Left lung (tissue), 10 donors: ENCODE data around the gene DMPK. TPM values are rescaled to one million over a fixed set of nuclear protein-coding genes. Genes with fewer than 3 reads are reported as not detected.
"Not testable (repeated sequence)": the region's sequence is repeated elsewhere in the genome, so short reads cannot be mapped to it uniquely, and the experiment has no call there.

ENCODE experiments used
- ATAC-seq: fragments of 200-7000 bp; cut with Tn5 transposase; one replicate; pipeline ENCODE4 v1.9.1; 2020; ENCODE audit warnings: moderate library complexity
- DNase-seq, 4 donors: peaks; one replicate each; pipeline ENCODE4 v3.0.0-alpha.2; 2013 to 2020
- H3K27ac ChIP-seq, 2 donors: fragments of 200-600 bp; sonication (generic) in 1 of 2; one replicate each; pipeline versions ENCODE4 v1.5.0 to v1.8.0; 2020 to 2021
- H3K27me3 ChIP-seq, 2 donors: fragments of 200-600 bp; sonication (generic) in 1 of 2; one replicate each; pipeline versions ENCODE4 v1.5.0 to v1.8.0; 2020 to 2021
- H3K36me3 ChIP-seq, 2 donors: fragments of 200-600 bp; sonication (generic) in 1 of 2; one replicate each; pipeline versions ENCODE4 v1.5.0 to v1.8.0; 2020 to 2021
- H3K4me1 ChIP-seq, 2 donors: fragments of 200-600 bp; one replicate each; pipeline ENCODE4 v1.8.0; 2021
- H3K4me3 ChIP-seq, 2 donors: fragments of 200-600 bp; sonication (generic) in 1 of 2; one replicate each; pipeline versions ENCODE4 v1.5.0 to v1.8.0; 2020 to 2021; ENCODE audit warnings: mild to moderate bottlenecking in 1 of 2
- H3K9me3 ChIP-seq, 2 donors: fragments of 200-600 bp; sonication (generic) in 1 of 2; one replicate each; pipeline versions ENCODE4 v1.5.0 to v1.8.0; 2020 to 2021
- CTCF ChIP-seq, 2 donors: fragments of 200-600 bp; sonication (generic) in 1 of 2; IDR thresholded peaks; one replicate each; pipeline versions ENCODE4 v1.5.0 to v1.8.0; 2021; ENCODE audit warnings: antibody characterized with exemption in 2 of 2
- intact Hi-C, 2 donors: fragments of 100-400 bp; cut with DNase I; formaldehyde crosslinking; loops; one replicate each; pipeline versions ENCODE4 v1.11.2 to v1.14.2; 2022
- polyA plus RNA-seq, 6 donors: library from polyadenylated mRNA; unstranded; fragments of 120-200 nt; gene quantifications; one replicate each; pipeline ENCODE4 v1.2.1, GENCODE V29; 2013; ENCODE audit not compliant: insufficient read length in 6 of 6
- total RNA-seq, 2 donors: library from RNA; stranded (reverse); fragmentation: NEBNext Ultra II Directional; extraction: Animal tissue kit (Norgen Biotek cat#: 25700); gene quantifications; one replicate each; pipeline ENCODE4 v1.2.1, GENCODE V29; 2021
- donor health status: DM: no; HTN: yes; CAD: no.
- donor health status: DM: no; HTN: no; CAD: no.

Gene DMPK
- total and polyA plus RNA-seq, 8 donors, result 44.6 to 81.7 (median 58.6) TPM

- Histone ChIP-seq H3K9me3 (no peaks in the 10 kb centered on the region), H3K27me3 (no peaks in the 10 kb centered on the region), H3K4me1 (peaks cover 0 to 34% of the 10 kb centered on the region in 2 donors), H3K27ac (peak overlapping the region in 1 of 2 donors; percentile 45), H3K36me3 (no peaks in the 10 kb centered on the region), H3K4me3 (peak overlapping the region; percentile 75 to 78)
- intact Hi-C loops, result no loop called here
- no peak for TF ChIP-seq CTCF (IDR thresholded peaks at IDR 0.05)
- ATAC-seq (peak; percentile 8), DNase-seq (no peak)
Measured at GRCh38 chr19:45729800-45730290, 52.4 kb downstream of the DMPK start.

DNA sequence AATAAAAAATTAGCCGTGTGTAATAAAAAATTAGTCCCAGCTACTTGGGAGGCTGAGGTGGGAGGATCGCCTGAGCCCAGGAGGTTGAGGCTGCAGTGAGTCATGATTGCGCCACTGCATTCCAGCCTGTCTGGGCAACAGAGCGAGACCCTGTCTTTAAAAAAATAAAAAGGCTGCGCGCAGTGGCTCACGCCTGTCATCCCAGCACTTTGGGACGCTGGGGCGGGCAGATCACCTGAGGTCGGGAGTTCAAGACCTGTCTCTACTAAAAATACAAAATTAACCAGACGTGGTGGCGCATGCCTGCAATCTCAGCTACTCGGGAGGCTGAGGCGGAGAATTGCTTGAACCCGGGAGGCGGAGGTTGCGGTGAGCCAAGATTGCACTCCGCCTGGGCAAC is 53.6 kb downstream of the DMPK start:
- DNase-seq, intact Hi-C loops, H3K9me3 ChIP-seq, H3K27me3 ChIP-seq, H3K4me3 ChIP-seq, H3K36me3 ChIP-seq, ATAC-seq, H3K27ac ChIP-seq: not testable (repeated sequence)
- H3K4me1 ChIP-seq, result peaks cover 0 to 34% of the 10 kb centered on the region in 2 donors

GRCh38 chr19:45720065-45720464 is 62.2 kb downstream of the DMPK start:
- ATAC-seq, H3K27me3 ChIP-seq, H3K27ac ChIP-seq, DNase-seq, intact Hi-C loops, H3K4me3 ChIP-seq, H3K9me3 ChIP-seq: not testable (repeated sequence)
- Histone ChIP-seq H3K36me3 (peaks cover 0 to 24% of the 10 kb centered on the region in 2 donors), H3K4me1 (peaks cover 6 to 42% of the 10 kb centered on the region in 2 donors)

Other genes with a start within 250 kb of the DMPK start
- 10 to 100 TPM; 14.9 to 17.9 TPM for gene OPA3, start 197.7 kb downstream of the DMPK start, total RNA-seq
- 1 to 10 TPM; 4.8 to 9.4 (median 7.0) TPM for gene OPA3, start 197.7 kb downstream of the DMPK start, polyA plus RNA-seq
- 1 to 10 TPM; 4.5 to 9.5 TPM for gene GPR4, start 180.3 kb downstream of the DMPK start, total RNA-seq
- 1 to 10 TPM; 2.4 to 5.6 (median 4.0) TPM for gene GPR4, start 180.3 kb downstream of the DMPK start, polyA plus RNA-seq
- gene EML2, start 143.1 kb downstream of the DMPK start, total RNA-seq, result 10 to 100 TPM; 54.2 to 76.4 TPM
- gene EML2, start 143.1 kb downstream of the DMPK start, polyA plus RNA-seq, result 10 to 100 TPM; 21.8 to 31.7 (median 27.2) TPM
- 1 to 10 TPM; 5.4 to 5.7 TPM for gene GIPR, start 114.3 kb downstream of the DMPK start, total RNA-seq
- gene GIPR, start 114.3 kb downstream of the DMPK start, polyA plus RNA-seq, result 1 to 10 TPM; 2.8 to 9.7 (median 4.9) TPM
- gene SNRPD2, start 90.5 kb downstream of the DMPK start, total RNA-seq, result 100 to 1,000 TPM; 276 to 306 TPM
- gene SNRPD2, start 90.5 kb downstream of the DMPK start, polyA plus RNA-seq, result 100 to 1,000 TPM; 311 to 392 (median 345) TPM
- gene QPCTL, start 89.8 kb downstream of the DMPK start, total RNA-seq, result 1 to 10 TPM; 7.7 to 8.7 TPM
- gene QPCTL, start 89.8 kb downstream of the DMPK start, polyA plus RNA-seq, result 10 to 100 TPM in 3 of 6 donors, 1 to 10 TPM in 3; 7.8 to 13.3 (median 10.2) TPM
- 10 to 100 TPM; 16.6 to 18.4 TPM for gene FBXO46, start 51.6 kb downstream of the DMPK start, total RNA-seq
- gene FBXO46, start 51.6 kb downstream of the DMPK start, polyA plus RNA-seq, result 10 to 100 TPM; 12.6 to 19.2 (median 16.8) TPM
- gene MEIOSIN, start 49.1 kb downstream of the DMPK start, total RNA-seq, result not detected
- not detected for gene MEIOSIN, start 49.1 kb downstream of the DMPK start, polyA plus RNA-seq
- 10 to 100 TPM; 14.0 to 21.7 TPM for gene SIX5, start 13.2 kb downstream of the DMPK start, total RNA-seq
- 10 to 100 TPM; 11.5 to 25.0 (median 20.5) TPM for gene SIX5, start 13.2 kb downstream of the DMPK start, polyA plus RNA-seq
- gene DMWD, start 10.4 kb upstream of the DMPK start, total RNA-seq, result 10 to 100 TPM; 49.0 to 49.3 TPM
- gene DMWD, start 10.4 kb upstream of the DMPK start, polyA plus RNA-seq, result 10 to 100 TPM; 29.6 to 51.4 (median 33.2) TPM
- gene RSPH6A, start 32.8 kb upstream of the DMPK start, total RNA-seq, result under 1 TPM in 1 of 2 donors, not detected in 1; 0.13 TPM
- under 1 TPM in 1 of 6 donors, not detected in 5; 0.09 TPM for gene RSPH6A, start 32.8 kb upstream of the DMPK start, polyA plus RNA-seq
- gene SYMPK, start 80.7 kb upstream of the DMPK start, total RNA-seq, result 10 to 100 TPM; 69.0 to 69.3 TPM
- gene SYMPK, start 80.7 kb upstream of the DMPK start, polyA plus RNA-seq, result 10 to 100 TPM; 65.6 to 77.6 (median 68.7) TPM
- gene FOXA3, start 81.8 kb upstream of the DMPK start, total RNA-seq, result 1 to 10 TPM in 1 of 2 donors, under 1 TPM in 1; 0.45 to 1.6 TPM
- 1 to 10 TPM; 1.1 to 3.1 (median 1.6) TPM for gene FOXA3, start 81.8 kb upstream of the DMPK start, polyA plus RNA-seq
- gene IRF2BP1, start 103.7 kb upstream of the DMPK start, total RNA-seq, result 10 to 100 TPM; 18.0 to 20.3 TPM
- gene IRF2BP1, start 103.7 kb upstream of the DMPK start, polyA plus RNA-seq, result 10 to 100 TPM; 13.7 to 24.7 (median 19.5) TPM
- 1 to 10 TPM; 7.2 to 8.7 TPM for gene MYPOP, start 120.1 kb upstream of the DMPK start, total RNA-seq
- gene MYPOP, start 120.1 kb upstream of the DMPK start, polyA plus RNA-seq, result 1 to 10 TPM; 3.6 to 6.9 (median 4.8) TPM
- gene NANOS2, start 132.3 kb upstream of the DMPK start, total RNA-seq, result not detected
- gene NANOS2, start 132.3 kb upstream of the DMPK start, polyA plus RNA-seq, result not detected
- 10 to 100 TPM in 1 of 2 donors, 1 to 10 TPM in 1; 6.4 to 12.6 TPM for gene NOVA2, start 191.4 kb upstream of the DMPK start, total RNA-seq
- gene NOVA2, start 191.4 kb upstream of the DMPK start, polyA plus RNA-seq, result 10 to 100 TPM in 4 of 6 donors, 1 to 10 TPM in 2; 7.1 to 13.9 (median 11.5) TPM
- gene CCDC61, start 213.0 kb upstream of the DMPK start, total RNA-seq, result 10 to 100 TPM; 15.9 to 17.3 TPM
- 10 to 100 TPM; 12.1 to 15.9 (median 14.3) TPM for gene CCDC61, start 213.0 kb upstream of the DMPK start, polyA plus RNA-seq
- gene PGLYRP1, start 240.6 kb upstream of the DMPK start, total RNA-seq, result 1 to 10 TPM in 1 of 2 donors, under 1 TPM in 1; 0.38 to 6.3 TPM
- 1 to 10 TPM in 2 of 6 donors, under 1 TPM in 4; 0.31 to 2.0 (median 0.89) TPM for gene PGLYRP1, start 240.6 kb upstream of the DMPK start, polyA plus RNA-seq